Measurements from ENCODE around the gene MACF1.

- no peak for TF ChIP-seq CTCF (IDR thresholded peaks at IDR 0.05 in 4 of 5, conservative IDR thresholded peaks at IDR 0.05 in 1 of 5)
- TF ChIP-seq POLR2A (IDR thresholded peaks at IDR 0.05): no peak
Measured at GRCh38 chr1:39469150-39469549, 264.7 kb downstream of the MACF1 start.

All from gastrocnemius medialis (tissue), 4 donors.